ENCODE data around the gene TMEM191C.
"Not testable (repeated sequence)": the region's sequence is repeated elsewhere in the genome, so short reads cannot be mapped to it uniquely, and the experiment has no call there.

TMEM191C gene

GRCh38 chr22:21487723-21488122 is 20.5 kb downstream of the TMEM191C start:
- DNase-seq, result not testable (repeated sequence)

GRCh38 chr22:21489149-21489680 is 22.0 kb downstream of the TMEM191C start:
- DNase-seq, result not testable (repeated sequence)

GRCh38 chr22:21490556-21490955 is 23.4 kb downstream of the TMEM191C start:
- DNase-seq, result not testable (repeated sequence)

GRCh38 chr22:21492271-21492670 is 25.1 kb downstream of the TMEM191C start:
- DNase-seq, result not testable (repeated sequence)

GRCh38 chr22:21493789-21494782 is 26.9 kb downstream of the TMEM191C start:
- DNase-seq, result not testable (repeated sequence)

GRCh38 chr22:21497984-21498383 is 30.8 kb downstream of the TMEM191C start:
- not testable (repeated sequence) for DNase-seq

- not testable (repeated sequence) for DNase-seq
Measured at GRCh38 chr22:21498489-21498888, 31.3 kb downstream of the TMEM191C start.

GRCh38 chr22:21499623-21500506 is 32.7 kb downstream of the TMEM191C start:
- not testable (repeated sequence) for DNase-seq

- DNase-seq, result not testable (repeated sequence)
Measured at GRCh38 chr22:21510397-21510796, 43.2 kb downstream of the TMEM191C start.

GRCh38 chr22:21512022-21512421 is 44.8 kb downstream of the TMEM191C start:
- not testable (repeated sequence) for DNase-seq

- not testable (repeated sequence) for DNase-seq
Measured at GRCh38 chr22:21514117-21514516, 46.9 kb downstream of the TMEM191C start.

GRCh38 chr22:21515234-21515633 is 48.0 kb downstream of the TMEM191C start:
- DNase-seq, result not testable (repeated sequence)

GRCh38 chr22:21516522-21516921 is 49.3 kb downstream of the TMEM191C start:
- DNase-seq, result not testable (repeated sequence)

GRCh38 chr22:21516970-21517764 is 50.0 kb downstream of the TMEM191C start:
- not testable (repeated sequence) for DNase-seq

All from hematopoietic multipotent progenitor cell treated with erythropoietin and hydrocortisone succinate and interleukin-3 and kit ligand, for 8 days (in vitro differentiated cells).